Natural killer cell (primary cell): ENCODE measurements around the gene CCDC85A. TPM values are rescaled to one million over a fixed set of nuclear protein-coding genes. Genes with fewer than 3 reads are reported as not detected.

Experiments
- ATAC-seq, 3 donors: fragments of 150-1000 bp in 2 of 3; fragments of 200-7000 bp in 1 of 3; cut with Tn5 transposase; 1 replicate in 1 of 3; 2 replicates in 2 of 3; pipeline ENCODE4 v1.10.0; 2021; ENCODE audit warnings: mild to moderate bottlenecking in 2 of 3, moderate library complexity in 2 of 3
- DNase-seq, 2 donors: peaks; one replicate each; pipeline versions ENCODE4 v3.0.0 to v3.0.0-alpha.2; 2013 to 2021; ENCODE audit warnings: mixed read lengths in 1 of 2
- H3K27ac ChIP-seq: one replicate; pipeline ENCODE4 v1.5.1; 2013; ENCODE audit warnings: mild to moderate bottlenecking, low read length
- H3K27me3 ChIP-seq: one replicate; pipeline ENCODE4 v1.6.1; 2013; ENCODE audit warnings: low read length; ENCODE audit not compliant: control insufficient read depth, insufficient read depth
- H3K36me3 ChIP-seq: one replicate; pipeline ENCODE4 v1.6.1; 2013; ENCODE audit warnings: low read length; ENCODE audit not compliant: control insufficient read depth, insufficient read depth
- H3K4me1 ChIP-seq: one replicate; pipeline ENCODE4 v1.6.1; 2013; ENCODE audit warnings: low read length; ENCODE audit not compliant: control insufficient read depth, insufficient read depth
- H3K4me3 ChIP-seq: one replicate; pipeline ENCODE4 v1.5.1; 2013; ENCODE audit warnings: low read length
- H3K9me3 ChIP-seq: one replicate; pipeline ENCODE4 v1.6.1; 2013; ENCODE audit warnings: low read length; ENCODE audit not compliant: control insufficient read depth, insufficient read depth
- H3K27ac Mint-ChIP-seq, 2 donors: one replicate each; pipeline ENCODE4 v1.8.0; 2022; ENCODE audit warnings: mild to moderate bottlenecking in 2 of 2, mixed read lengths in 2 of 2, moderate library complexity in 1 of 2
- H3K27me3 Mint-ChIP-seq, 2 donors: one replicate each; pipeline ENCODE4 v1.8.0; 2022; ENCODE audit warnings: low read depth in 2 of 2, mixed read lengths in 2 of 2
- H3K36me3 Mint-ChIP-seq: one replicate; pipeline ENCODE4 v1.8.0; 2022; ENCODE audit warnings: mixed read lengths
- H3K4me1 Mint-ChIP-seq, 2 donors: one replicate each; pipeline ENCODE4 v1.8.0; 2022; ENCODE audit warnings: mixed read lengths in 2 of 2
- H3K4me3 Mint-ChIP-seq: one replicate; pipeline ENCODE4 v1.8.0; 2022; ENCODE audit warnings: mild to moderate bottlenecking, moderate library complexity, mixed read lengths
- H3K9me3 Mint-ChIP-seq, 2 donors: one replicate each; pipeline ENCODE4 v1.8.0; 2022; ENCODE audit warnings: mixed read lengths in 2 of 2
- CTCF ChIP-seq: fragments of 200-600 bp; IDR thresholded peaks from one replicate; pipeline ENCODE4 v1.8.0; 2022; ENCODE audit warnings: antibody characterized with exemption
- WGBS: methylation state at CpG from one replicate; pipeline ENCODE4 v1.1.7; 2013; ENCODE audit warnings: missing lambda C conversion rate; ENCODE audit not compliant: insufficient coverage; 5-methylcytosine and 5-hydroxymethylcytosine counted together
- intact Hi-C: fragments of 100-400 bp; cut with micrococcal nuclease; formaldehyde crosslinking; loops from one replicate; pipeline ENCODE4 v1.14.2; 2022
- total RNA-seq, 4 donors: library from RNA; stranded (reverse); fragments of 120-200 nt in 1 of 4; gene quantifications; one replicate each; pipeline versions ENCODE4 v1.2.3 to v1.2.4, GENCODE V29; 2013 to 2022

The CCDC85A gene
- total RNA-seq, 3 donors from 2014 or later (not counting 1 experiment from before 2014, with no cell fraction given), result not detected

- Mint-ChIP-seq H3K4me3 (no peak overlapping the region), H3K27ac (no peak overlapping the region), H3K4me1 (no peaks in the 10 kb centered on the region), H3K9me3 (peaks cover 13 to 19% of the 10 kb centered on the region in 2 donors), H3K27me3 (no peaks in the 10 kb centered on the region), H3K36me3 (no peaks in the 10 kb centered on the region)
- peaks cover 2% of the 10 kb centered on the region for H3K9me3 ChIP-seq
- no peak for DNase-seq
- H3K27me3 ChIP-seq, result no peaks in the 10 kb centered on the region
- H3K4me1 ChIP-seq, result no peaks in the 10 kb centered on the region
- intact Hi-C loops, result no loop called here
- no peaks in the 10 kb centered on the region for H3K36me3 ChIP-seq
- 77% methylated on average over 4 of the region's 5 CpGs for WGBS
- TF ChIP-seq CTCF, result no peak
- no peak overlapping the region for H3K27ac ChIP-seq
- no peak for ATAC-seq
- no peak overlapping the region for H3K4me3 ChIP-seq
Observed at GRCh38 chr2:56266761-56267414, 83.1 kb downstream of the CCDC85A start.

- no peak overlapping the region for H3K27ac Mint-ChIP-seq
- TF ChIP-seq CTCF, result no peak
- no peak for ATAC-seq
- no peaks in the 10 kb centered on the region for H3K4me1 ChIP-seq
- intact Hi-C loops, result no loop called here
- no peaks in the 10 kb centered on the region for H3K27me3 Mint-ChIP-seq
- H3K36me3 Mint-ChIP-seq, result no peaks in the 10 kb centered on the region
- no peak for DNase-seq
- peaks cover 13 to 19% of the 10 kb centered on the region in 2 donors for H3K9me3 Mint-ChIP-seq
- peaks cover 2% of the 10 kb centered on the region for H3K9me3 ChIP-seq
- no peak overlapping the region for H3K4me3 ChIP-seq
- H3K4me1 Mint-ChIP-seq, result no peaks in the 10 kb centered on the region
- no peaks in the 10 kb centered on the region for H3K36me3 ChIP-seq
- no peaks in the 10 kb centered on the region for H3K27me3 ChIP-seq
- WGBS, result 94% methylated on average over 2 of the region's 3 CpGs
- no peak overlapping the region for H3K4me3 Mint-ChIP-seq
- no peak overlapping the region for H3K27ac ChIP-seq
Observed at GRCh38 chr2:56267415-56267788, 83.6 kb downstream of the CCDC85A start.

GRCh38 chr2:56268856-56269255 is 85.1 kb downstream of the CCDC85A start:
- Mint-ChIP-seq H3K4me3 (no peak overlapping the region), H3K27ac (no peak overlapping the region), H3K4me1 (no peaks in the 10 kb centered on the region), H3K9me3 (peaks cover 13 to 19% of the 10 kb centered on the region in 2 donors), H3K36me3 (no peaks in the 10 kb centered on the region), H3K27me3 (no peaks in the 10 kb centered on the region)
- no peak for TF ChIP-seq CTCF
- Histone ChIP-seq H3K4me1 (no peaks in the 10 kb centered on the region), H3K27me3 (no peaks in the 10 kb centered on the region), H3K27ac (no peak overlapping the region), H3K4me3 (no peak overlapping the region), H3K9me3 (peaks cover 2% of the 10 kb centered on the region), H3K36me3 (no peaks in the 10 kb centered on the region)
- DNase-seq, result no peak
- intact Hi-C loops, result no loop called here
- WGBS, result 88% methylated on average over 2 of the region's 2 CpGs
- ATAC-seq, result no peak

DNA sequence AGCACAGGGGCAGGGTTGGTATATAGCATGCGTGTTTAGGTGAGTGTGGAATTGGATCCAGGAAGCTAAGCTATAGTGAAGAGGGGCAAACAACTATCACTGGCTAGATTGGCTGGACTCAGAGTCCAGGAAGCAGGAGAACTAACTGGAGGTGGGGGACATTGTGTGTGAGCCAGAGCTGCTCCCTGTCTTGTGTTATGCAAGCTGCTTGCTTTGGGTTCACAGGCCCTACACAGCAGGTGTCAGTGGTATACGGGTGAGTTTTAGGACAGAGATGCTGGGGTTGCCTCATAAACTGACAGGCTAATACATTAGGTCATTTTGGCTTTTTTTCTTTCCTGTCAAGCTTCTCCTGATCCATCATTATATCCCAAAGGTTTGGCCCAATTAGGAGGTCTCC is 87.5 kb downstream of the CCDC85A start:
- Histone ChIP-seq H3K9me3 (peaks cover 2% of the 10 kb centered on the region), H3K4me1 (no peaks in the 10 kb centered on the region), H3K27me3 (no peaks in the 10 kb centered on the region), H3K36me3 (no peaks in the 10 kb centered on the region), H3K27ac (no peak overlapping the region), H3K4me3 (no peak overlapping the region)
- intact Hi-C loops, result no loop called here
- Mint-ChIP-seq H3K4me3 (no peak overlapping the region), H3K27me3 (no peaks in the 10 kb centered on the region), H3K9me3 (peaks cover 5 to 6% of the 10 kb centered on the region in 2 donors), H3K36me3 (no peaks in the 10 kb centered on the region), H3K27ac (no peak overlapping the region), H3K4me1 (no peaks in the 10 kb centered on the region)
- 73% methylated on average over 2 of the region's 2 CpGs for WGBS
- ATAC-seq, result no peak
- TF ChIP-seq CTCF, result no peak
- DNase-seq, result no peak
